ENCODE data around the gene STK32C.
"Not testable (repeated sequence)": the region's sequence is repeated elsewhere in the genome, so short reads cannot be mapped to it uniquely, and the experiment has no call there.

Gene STK32C

GRCh38 chr10:132336919-132337407, 29.2 kb upstream of the STK32C start:
- peak; percentile 36 for DNase-seq

GRCh38 chr10:132336064-132336746, 28.5 kb upstream of the STK32C start:
- no peak for DNase-seq

GRCh38 chr10:132335189-132336063, 27.7 kb upstream of the STK32C start:
- no peak for DNase-seq

GRCh38 chr10:132334631-132335188, 27.0 kb upstream of the STK32C start:
- DNase-seq, result no peak

- DNase-seq, result no peak
Measured at GRCh38 chr10:132333386-132333785, 25.6 kb upstream of the STK32C start.

GRCh38 chr10:132332433-132332754, 24.6 kb upstream of the STK32C start:
- no peak for DNase-seq

- DNase-seq, result peak; percentile 99
Measured at GRCh38 chr10:132331601-132332432, 24.1 kb upstream of the STK32C start, which contains the start of gene LRRC27. Gene LRRC27 (plus strand): TSS chr10:132332193. CDS start chr10:132333525, 1,332 bp downstream.

GRCh38 chr10:132330486-132330833, 22.7 kb upstream of the STK32C start:
- DNase-seq, result no peak

- DNase-seq, result peak; percentile 58
Measured at GRCh38 chr10:132329565-132330485, 22.1 kb upstream of the STK32C start.

- DNase-seq, result no peak
Measured at GRCh38 chr10:132328738-132329137, 21.0 kb upstream of the STK32C start.

- DNase-seq, result no peak
Measured at GRCh38 chr10:132328106-132328505, 20.4 kb upstream of the STK32C start.

- peak; percentile 61 for DNase-seq
Measured at GRCh38 chr10:132326925-132327324, 19.2 kb upstream of the STK32C start.

- DNase-seq, result no peak
Measured at GRCh38 chr10:132326344-132326889, 18.7 kb upstream of the STK32C start.

- DNase-seq, result no peak
Measured at GRCh38 chr10:132324186-132324585, 16.4 kb upstream of the STK32C start.

GRCh38 chr10:132322586-132323048, 14.9 kb upstream of the STK32C start:
- DNase-seq, result no peak

- DNase-seq, result no peak
Measured at GRCh38 chr10:132321726-132322125, 14.0 kb upstream of the STK32C start.

- no peak for DNase-seq
Measured at GRCh38 chr10:132320654-132321469, 13.1 kb upstream of the STK32C start.

GRCh38 chr10:132319853-132320653, 12.3 kb upstream of the STK32C start:
- DNase-seq, result peak; percentile 57

GRCh38 chr10:132317477-132317876, 9.7 kb upstream of the STK32C start:
- DNase-seq, result not testable (repeated sequence)
